DMS114 treated with DMSO at 0.1 percent for 48 hours (cell line): ENCODE results near the gene CARD14.

ENCODE experiments used
- DNase-seq: peaks from one replicate; lab custom pipeline; 2025; ENCODE audit not compliant: unreplicated experiment; lab: John Stamatoyannopoulos, UW

Gene CARD14

GRCh38 chr17:80208050-80208449 lies 38.2 kb downstream of the CARD14 start:
- no peak for DNase-seq

DNA sequence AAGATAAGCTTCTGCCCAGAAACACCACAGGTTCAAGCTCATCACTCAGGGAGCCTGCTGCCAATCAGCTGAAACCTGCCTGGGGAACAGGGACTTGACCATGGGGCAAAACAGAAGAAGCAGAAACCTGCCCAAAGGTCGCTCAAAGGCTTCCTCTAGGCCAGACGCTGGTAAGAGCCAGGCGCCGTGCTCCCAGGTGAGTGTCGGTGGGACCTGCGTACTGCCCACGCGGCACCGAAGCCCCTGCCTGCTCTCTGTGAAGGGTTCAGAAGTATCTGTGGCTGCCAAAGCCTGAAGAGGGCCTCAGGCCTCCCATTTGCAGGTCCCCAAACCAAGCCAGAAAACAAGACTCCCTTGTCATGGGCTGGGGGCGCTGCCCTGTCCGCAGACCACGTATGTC lies 39.9 kb downstream of the CARD14 start:
- no peak for DNase-seq

DNA sequence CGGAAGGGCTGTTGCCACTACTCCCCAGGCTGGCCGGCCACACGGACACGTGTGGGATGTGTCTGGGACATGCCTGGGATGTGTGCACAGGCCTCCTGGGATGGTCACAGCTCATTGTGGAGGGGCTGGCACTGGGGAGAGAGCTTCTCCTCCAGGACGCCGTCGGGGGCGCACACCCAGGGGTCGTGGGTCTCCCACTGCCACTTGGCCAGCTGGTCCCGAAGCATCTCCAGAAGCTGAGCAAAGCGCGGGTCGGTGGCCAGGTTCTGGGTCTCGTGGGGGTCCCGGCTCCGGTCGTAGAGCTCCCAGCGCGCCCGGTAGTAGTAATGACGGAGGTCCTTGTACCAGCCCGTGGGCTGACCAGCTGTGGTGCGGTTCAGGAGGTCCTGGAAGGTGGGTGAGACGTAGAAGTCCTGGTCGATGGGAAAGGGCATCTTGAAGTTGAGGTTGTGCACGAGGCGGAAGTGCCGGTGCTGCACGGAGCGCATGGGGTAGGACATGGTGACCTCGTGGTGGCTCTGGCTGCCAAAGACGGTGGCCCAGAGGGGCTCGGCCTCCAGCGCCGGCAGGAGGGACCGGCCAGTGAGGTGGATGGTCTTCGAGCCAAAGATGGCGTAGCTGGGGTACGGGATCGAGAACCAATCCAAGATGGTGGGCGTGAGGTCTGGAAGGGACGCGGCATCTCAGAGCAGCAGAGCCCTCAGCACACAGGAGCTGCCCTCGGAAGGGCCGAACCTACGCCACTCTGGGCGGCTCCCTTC lies 40.7 kb downstream of the CARD14 start:
- DNase-seq = no peak

GRCh38 chr17:80212109-80212508 lies 42.3 kb downstream of the CARD14 start:
- no peak for DNase-seq

- no peak for DNase-seq
Observed at GRCh38 chr17:80212511-80212910, 42.7 kb downstream of the CARD14 start.

- no peak for DNase-seq
Observed at GRCh38 chr17:80212962-80213642, 43.3 kb downstream of the CARD14 start.

GRCh38 chr17:80213643-80213975 lies 43.8 kb downstream of the CARD14 start:
- DNase-seq = no peak

GRCh38 chr17:80214012-80214877 lies 44.4 kb downstream of the CARD14 start:
- DNase-seq = no peak

DNA sequence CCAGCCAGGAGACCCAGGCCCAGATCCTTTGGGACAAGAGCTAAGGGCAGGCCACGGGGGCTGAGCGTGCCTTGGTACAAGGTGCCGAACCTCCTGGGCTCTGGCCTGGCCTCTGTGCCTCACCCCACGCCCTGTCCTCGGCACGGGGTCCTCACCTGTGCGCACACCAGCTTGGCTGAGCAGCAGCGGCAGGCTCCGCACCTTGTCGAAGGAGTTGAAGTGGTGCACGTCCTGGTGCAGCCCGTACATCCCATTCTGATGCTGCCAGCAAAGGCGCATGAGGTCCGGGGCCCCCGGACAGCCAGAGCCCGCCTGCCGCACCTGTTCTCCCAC lies 45.0 kb downstream of the CARD14 start:
- DNase-seq = no peak

DNA sequence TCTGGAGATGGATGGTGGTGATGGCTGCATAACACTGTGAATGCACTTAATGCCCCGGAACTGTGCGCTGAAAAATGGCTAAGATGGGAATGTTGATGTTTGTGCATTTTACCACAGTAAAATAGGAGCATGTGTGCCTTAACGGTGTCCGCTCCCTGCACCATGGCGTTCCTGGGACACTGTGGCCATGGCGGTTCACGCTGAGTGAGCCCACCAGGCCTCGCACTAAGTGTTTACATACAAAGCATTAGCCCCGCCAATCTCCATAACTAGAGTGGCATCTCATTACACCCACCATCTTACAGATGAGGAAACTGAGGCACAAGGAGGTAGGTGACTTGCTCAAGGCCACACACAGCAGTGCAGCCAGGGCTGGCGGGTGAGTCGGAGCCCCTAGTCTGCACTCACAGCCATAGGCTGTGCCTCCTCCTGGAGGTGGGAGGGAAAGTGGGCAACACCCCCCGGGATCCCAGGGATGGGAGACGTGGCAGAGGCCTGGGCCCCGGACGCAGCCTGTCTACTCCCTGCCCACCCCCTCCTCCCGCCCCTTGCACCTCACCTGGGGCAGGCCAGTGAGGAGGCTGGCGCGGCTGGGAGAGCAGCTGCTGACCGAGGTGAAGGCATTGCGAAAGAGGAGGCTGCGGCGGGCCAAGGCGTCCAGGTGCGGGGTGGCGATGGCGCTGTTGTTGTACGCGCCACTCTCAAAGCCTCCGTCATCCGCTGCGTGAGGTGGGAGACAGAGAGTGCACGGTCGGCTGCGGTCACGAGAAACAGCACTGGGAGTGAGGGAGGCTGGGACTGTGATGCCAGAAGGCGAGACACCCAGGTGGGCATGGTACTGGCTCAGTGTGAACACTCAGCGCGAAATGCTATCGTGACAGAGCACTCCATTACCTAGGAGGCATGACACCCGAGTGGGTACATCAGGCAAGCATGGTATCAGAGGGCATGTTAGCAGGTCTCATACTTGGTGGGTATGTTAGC lies 46.9 kb downstream of the CARD14 start:
- no peak for DNase-seq

DNA sequence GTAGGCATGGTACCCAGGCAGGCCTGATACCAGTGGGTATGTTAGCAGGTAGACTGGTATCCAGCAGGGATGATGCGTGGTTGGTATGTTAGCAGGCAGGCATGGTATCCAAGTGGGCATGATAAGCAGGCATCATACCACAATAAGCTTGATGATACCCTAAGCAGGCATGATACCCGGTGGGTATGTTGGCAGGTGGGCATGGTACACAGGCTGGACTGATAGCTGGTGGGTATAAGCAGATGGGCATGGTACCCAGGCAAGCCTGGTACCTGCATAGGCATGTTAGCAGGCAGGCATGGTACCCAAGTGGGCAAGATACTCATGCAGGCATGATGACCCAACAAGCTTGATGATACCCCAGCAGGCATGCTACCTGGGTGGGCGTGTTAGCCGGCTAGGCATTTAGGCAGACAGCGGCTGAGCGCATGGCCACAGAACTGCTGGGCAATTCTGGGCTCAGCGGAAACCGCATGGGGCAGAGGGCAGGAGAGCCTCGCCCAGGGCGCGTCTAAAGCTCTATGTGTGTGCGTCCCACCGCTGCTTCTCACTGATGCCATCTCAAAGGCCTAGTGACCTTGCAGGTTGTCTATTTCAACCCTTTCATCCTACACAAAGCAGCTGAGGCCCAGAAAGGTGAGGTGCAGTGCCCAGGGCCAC lies 48.0 kb downstream of the CARD14 start:
- DNase-seq = no peak

DNA sequence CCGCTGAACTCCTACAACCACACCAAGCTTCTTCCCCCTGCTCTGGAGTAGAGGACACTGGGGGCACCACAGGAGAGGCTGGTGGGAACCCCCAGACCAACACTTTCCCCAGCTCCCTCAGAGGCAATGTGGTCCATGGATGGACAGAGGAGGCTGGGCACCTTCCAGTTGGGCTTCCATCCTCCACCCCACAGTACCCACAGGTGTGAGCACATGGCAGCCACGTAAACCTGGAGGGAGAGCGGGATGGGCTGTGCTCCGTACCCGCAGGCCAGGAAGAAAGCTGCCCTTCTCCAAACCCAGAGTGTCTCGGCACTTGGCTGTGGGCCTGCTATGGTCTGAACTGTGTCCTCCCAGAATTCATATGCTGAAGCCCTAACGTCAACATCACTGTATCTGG lies 48.6 kb downstream of the CARD14 start:
- DNase-seq = no peak

GRCh38 chr17:80219013-80219762 lies 49.4 kb downstream of the CARD14 start:
- no peak for DNase-seq

DNA sequence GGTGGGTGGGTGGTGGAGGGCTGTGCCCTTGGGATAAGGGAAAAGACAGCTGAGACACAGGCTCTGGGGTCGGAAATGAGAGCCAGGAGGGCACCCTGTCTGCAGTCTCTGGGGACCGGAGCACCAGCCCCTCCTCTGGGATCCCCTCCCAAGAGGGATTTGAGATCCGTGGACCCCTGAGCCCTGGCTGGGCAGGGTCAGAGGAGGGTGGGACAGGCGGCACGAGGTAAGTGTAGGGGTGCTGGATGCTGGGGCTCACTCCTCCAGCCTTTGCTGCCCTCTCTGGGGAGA lies 49.9 kb downstream of the CARD14 start:
- DNase-seq = no peak

DNA sequence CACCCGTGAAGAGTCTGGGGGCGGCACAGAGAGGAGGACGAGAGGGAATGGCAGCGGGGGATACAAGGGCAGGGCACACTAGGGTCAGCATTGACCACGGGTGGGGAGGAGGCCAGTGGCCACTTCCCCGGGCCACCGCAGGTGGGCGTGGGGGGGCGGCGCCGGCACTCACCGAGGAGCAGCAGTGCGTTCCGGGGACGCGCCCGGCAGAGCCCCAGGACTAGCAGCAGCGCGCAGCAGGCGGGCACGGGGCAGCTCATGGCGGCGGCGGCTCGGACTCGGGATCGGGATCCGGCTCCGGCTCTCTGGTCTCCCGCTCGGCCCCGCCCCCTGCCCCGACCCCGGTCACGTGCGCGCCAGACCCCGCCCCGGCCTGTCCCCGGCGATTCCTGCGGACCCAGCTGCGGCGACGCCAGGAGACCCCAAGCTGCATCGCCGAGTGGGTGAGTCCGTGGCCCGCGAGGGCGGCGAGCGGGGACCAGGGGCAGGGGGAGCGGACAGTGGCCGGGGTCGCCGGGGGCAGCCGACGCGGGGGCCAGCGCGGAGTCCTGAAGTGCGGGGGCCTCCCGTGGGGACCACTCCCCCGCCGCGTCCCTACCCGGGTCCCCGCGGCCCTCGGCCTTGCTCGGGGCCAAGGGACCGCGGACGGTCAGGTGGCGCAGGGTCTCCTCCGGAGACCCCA lies 50.4 kb downstream of the CARD14 start, which contains the start of the genes SGSH and SLC26A11:
SGSH (minus strand) TSS at position 280 of the 682 bp plus-strand sequence; CDS start at position 260, 20 bp downstream.
SLC26A11 (plus strand) TSS at position 374 of the 682 bp plus-strand sequence. CDS start 1,134 bp downstream, outside the sequence.
- DNase-seq = peak; percentile 23

DNA sequence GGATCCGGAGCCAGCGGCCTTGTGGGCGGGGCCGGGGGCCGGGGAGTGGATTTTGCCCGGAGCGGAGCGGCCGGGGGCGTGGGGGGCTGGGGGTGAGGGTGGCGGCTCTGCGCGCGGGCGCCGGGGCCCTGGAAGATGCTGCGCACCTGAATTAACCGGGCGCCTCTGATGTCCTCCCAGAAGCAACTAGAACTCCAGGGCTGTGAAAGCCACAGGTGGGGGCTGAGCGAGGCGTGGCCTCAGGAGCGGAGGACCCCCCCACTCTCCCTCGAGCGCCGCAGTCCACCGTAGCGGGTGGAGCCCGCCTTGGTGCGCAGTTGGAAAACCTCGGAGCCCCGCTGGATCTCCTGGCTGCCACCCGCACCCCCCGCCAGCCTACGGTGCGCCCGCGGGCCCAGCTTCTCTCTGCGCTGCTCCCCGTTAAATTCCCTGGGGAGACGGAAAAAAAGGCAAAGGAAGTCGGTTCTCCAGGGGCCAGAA lies 50.9 kb downstream of the CARD14 start:
- DNase-seq = no peak

DNA sequence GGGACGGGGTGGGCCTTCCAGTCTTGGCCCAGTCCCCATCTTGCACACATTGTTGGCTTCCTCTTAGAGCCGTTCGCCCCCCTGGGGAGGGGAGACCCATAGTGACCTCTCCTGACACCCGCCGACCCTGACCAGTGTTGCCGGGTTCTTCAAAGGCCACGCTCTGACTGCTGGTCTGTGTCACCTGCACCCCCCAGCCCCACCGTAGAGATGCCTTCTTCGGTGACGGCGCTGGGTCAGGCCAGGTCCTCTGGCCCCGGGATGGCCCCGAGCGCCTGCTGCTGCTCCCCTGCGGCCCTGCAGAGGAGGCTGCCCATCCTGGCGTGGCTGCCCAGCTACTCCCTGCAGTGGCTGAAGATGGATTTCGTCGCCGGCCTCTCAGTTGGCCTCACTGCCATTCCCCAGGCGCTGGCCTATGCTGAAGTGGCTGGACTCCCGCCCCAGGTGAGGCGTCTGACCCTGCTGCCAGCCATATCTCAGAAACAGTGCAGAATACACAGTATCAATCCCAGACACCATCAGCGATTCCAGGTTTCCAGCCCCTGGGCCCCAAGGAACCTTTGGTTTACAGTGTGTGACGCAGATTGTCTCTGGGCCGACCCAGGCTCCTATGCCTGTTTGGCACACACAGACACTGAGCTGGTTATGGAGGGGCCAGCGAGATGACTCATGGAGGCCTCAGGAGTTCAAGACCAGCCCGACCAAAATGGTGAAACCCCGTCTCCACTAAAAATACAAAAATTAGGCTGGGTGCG lies 51.7 kb downstream of the CARD14 start:
- DNase-seq = no peak
